Mesodermal cell (in vitro differentiated cells): ENCODE results near the gene UQCRFS1. TPM values are rescaled to one million over a fixed set of nuclear protein-coding genes. Genes with fewer than 3 reads are reported as not detected.
A peak's percentile ranks its signal among the peaks of the same experiment; 100 is the strongest.
"Not testable (repeated sequence)": the region's sequence is repeated elsewhere in the genome, so short reads cannot be mapped to it uniquely, and the experiment has no call there.

Experiments used
- H3K27ac ChIP-seq: 2 replicates; pipeline ENCODE4 v1.7.0; 2013; ENCODE audit warnings: mild to moderate bottlenecking, low read depth, low read length, moderate library complexity; ENCODE audit not compliant: severe bottlenecking
- H3K36me3 ChIP-seq: 2 replicates; pipeline ENCODE4 v1.7.1; 2013; ENCODE audit warnings: mild to moderate bottlenecking, low read length, moderate library complexity; ENCODE audit not compliant: control insufficient read depth, insufficient read depth
- H3K4me1 ChIP-seq: one replicate; pipeline ENCODE4 v1.7.1; 2013; ENCODE audit warnings: mild to moderate bottlenecking, low read length; ENCODE audit not compliant: insufficient read depth, control insufficient read depth, poor library complexity, severe bottlenecking
- H3K4me3 ChIP-seq: 2 replicates; pipeline ENCODE4 v1.7.0; 2013; ENCODE audit warnings: low read length, control low read depth, mild to moderate bottlenecking; ENCODE audit not compliant: insufficient read depth, poor library complexity, severe bottlenecking; ENCODE audit errors: extremely low read depth
- H3K9me3 ChIP-seq: 2 replicates; pipeline ENCODE4 v1.7.1; 2013; ENCODE audit warnings: mild to moderate bottlenecking, low read length, moderate library complexity; ENCODE audit not compliant: control insufficient read depth
- WGBS, 2 experiments: methylation state at CpG; one replicate each; pipeline ENCODE4 v1.1.5; 2013; ENCODE audit warnings: missing lambda C conversion rate in 2 of 2; ENCODE audit not compliant: insufficient coverage in 2 of 2; 5-methylcytosine and 5-hydroxymethylcytosine counted together
- polyA plus RNA-seq, 2 experiments: library from polyadenylated mRNA; stranded (reverse); fragments of 50-300 nt; gene quantifications; one replicate each; pipeline ENCODE4 v1.2.3, GENCODE V29; 2013

UQCRFS1 gene
- 44.3 TPM for polyA plus RNA-seq (2013, experiment 1 of 2)
- polyA plus RNA-seq (2013, experiment 2 of 2): 46.1 TPM

DNA sequence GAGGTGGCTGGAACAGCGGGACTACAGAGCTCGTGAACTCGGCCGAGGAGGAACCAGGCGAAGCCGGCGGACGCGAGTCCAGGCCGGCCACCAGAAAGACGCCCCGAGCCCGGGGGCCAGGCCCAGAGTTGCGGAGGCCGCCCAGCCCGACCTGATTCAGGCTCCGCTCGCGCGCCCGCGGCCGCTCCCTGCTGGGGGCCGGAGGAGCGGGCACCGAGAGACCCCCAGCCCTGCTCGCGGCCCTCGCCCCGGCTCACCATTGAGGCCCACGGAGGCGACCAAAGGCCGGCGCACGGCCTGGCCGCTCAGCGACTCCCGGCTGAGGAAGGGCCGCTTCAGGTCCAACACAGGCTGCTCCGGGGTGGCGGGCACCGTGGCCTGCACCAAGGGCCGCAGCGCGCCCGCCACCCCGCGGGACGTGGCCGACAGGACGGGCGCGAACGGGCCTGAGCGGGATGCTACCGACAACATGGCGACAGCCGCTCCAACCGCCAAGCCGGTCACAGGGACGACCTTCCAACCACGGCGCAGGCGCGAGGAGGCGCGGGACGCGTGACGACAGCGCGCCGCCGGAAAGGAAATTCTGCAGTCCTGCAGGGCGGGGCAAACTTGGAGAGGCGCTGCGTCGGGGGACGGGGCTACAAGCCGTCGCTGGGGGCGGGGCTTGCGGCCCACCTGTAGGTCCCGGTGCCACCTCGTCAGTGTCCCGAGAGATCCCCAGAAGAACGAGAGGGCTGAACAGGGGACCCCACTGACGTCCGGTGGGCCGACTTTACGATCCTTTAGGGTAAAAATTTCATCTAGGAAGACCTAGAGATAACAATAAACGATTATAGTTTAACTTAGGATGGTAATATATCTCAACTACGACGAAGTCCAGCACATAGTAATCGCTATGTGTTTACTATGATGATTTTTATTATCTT, at the start of gene UQCRFS1:
UQCRFS1 (minus strand) TSS at position 504 of the 926 bp plus-strand sequence; CDS start at position 471, 33 bp downstream.
- Histone ChIP-seq H3K9me3 (peaks cover 5% of the 10 kb centered on the region), H3K36me3 (peaks cover 6% of the 10 kb centered on the region), H3K4me1 (no peaks in the 10 kb centered on the region), H3K27ac (peak within 1 kb of the TSS; percentile 91), H3K4me3 (peak within 1 kb of the TSS; percentile 89)
- 0 to 1% methylated on average over 52 to 56 of the region's 95 CpGs for WGBS, 2 experiments

- WGBS, 2 experiments: no CpG with 5 or more reads among the region's 2 CpGs
Measured at GRCh38 chr19:29262085-29262484, 49.1 kb upstream of the UQCRFS1 start.

DNA sequence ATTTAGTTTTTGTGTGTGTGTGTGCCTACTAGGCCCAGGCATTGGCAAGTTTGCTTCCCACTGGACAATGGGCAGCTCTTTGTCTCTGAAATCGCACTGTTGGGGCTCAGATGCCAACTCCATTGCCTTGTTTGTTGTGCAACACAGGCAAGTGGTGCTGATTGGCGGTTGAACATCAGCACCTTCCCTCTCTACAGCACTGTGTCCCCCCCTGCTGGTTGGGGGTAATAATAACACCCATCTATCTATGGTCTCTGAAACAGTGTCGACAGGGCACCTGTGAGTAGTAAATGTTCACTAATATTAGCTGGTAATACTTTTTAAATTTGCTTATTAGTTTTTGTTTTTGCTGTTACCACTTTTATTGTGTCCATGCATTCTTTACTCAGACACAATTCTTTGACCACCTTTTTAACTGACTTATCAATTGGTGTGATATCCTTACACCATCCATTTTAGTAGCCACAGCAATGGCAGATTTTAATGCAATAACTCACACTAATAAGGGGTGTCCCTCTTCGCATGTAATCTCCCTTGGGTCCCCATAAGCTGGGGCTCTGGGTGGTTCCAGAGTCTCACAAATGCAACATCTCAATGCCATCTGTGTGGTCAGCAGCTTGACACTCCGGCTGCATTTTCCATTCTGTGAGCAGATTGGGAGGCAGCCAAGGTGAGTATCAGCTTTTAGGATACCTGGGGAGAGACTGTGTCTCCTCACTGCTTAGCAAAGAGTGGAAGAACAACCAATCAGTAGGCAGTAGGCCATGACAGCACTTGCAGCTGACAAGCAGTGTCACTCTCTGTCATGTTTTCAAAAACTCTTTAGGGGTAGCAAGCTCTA, 47.7 kb upstream of the UQCRFS1 start:
- WGBS, 2 experiments: 63 to 87% methylated on average over 2 to 3 of the region's 5 CpGs
- H3K4me3 ChIP-seq: no peak overlapping the region
- H3K9me3 ChIP-seq: no peaks in the 10 kb centered on the region
- H3K4me1 ChIP-seq: no peaks in the 10 kb centered on the region
- no peak overlapping the region for H3K27ac ChIP-seq
- no peaks in the 10 kb centered on the region for H3K36me3 ChIP-seq

More at GRCh38 chr19:29262085-29262484, 49.1 kb upstream of the UQCRFS1 start:
- Histone ChIP-seq H3K36me3 (no peaks in the 10 kb centered on the region), H3K4me1 (no peaks in the 10 kb centered on the region), H3K4me3 (no peak overlapping the region), H3K9me3 (no peaks in the 10 kb centered on the region), H3K27ac (no peak overlapping the region)

DNA sequence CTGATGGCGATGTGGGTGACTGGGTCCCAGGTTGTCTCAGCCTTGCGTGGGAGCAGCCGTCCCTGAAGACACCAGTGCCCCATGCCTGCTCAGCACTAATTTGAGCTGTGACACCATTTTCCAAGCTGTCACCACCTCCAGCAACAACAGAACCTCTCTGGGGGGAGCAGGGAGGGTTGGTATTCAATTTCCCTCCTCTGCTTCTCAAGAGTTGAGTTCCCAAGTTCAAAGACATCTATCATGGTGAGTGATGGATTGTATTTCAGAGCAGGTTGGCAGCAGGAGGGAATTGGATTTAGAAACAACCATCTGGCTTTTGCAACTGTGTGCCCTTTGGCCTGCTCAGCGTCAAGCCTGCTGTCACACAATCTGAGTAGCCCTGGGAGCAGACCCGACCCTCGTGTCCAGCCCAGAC, 46.9 kb upstream of the UQCRFS1 start:
- H3K9me3 ChIP-seq: no peaks in the 10 kb centered on the region
- H3K4me3 ChIP-seq: no peak overlapping the region
- H3K4me1 ChIP-seq: no peaks in the 10 kb centered on the region
- 55 to 84% methylated on average over 3 to 4 of the region's 6 CpGs for WGBS, 2 experiments
- no peak overlapping the region for H3K27ac ChIP-seq
- H3K36me3 ChIP-seq: no peaks in the 10 kb centered on the region

DNA sequence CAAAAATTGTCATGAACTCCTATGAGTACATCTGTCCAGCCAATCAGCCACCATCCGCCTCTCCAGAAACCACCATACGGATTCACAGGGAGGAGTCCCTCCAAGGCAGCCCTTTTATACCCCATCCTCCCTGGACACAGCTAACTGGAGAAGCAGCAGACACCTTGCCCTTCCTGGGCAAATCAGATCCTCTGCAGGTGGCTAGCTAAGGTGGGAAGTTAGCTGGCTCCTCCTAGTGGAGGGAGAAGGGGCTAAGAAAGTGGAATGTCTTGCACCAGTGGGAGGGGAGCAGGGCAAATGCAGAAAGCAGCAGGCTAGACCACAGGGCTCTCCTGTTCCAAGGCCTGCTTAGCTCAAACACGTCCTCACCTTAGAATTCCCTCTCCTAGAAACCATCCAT, 46.2 kb upstream of the UQCRFS1 start:
- WGBS, 2 experiments: 100% methylated on average over 1 of the region's 3 CpGs
- no peaks in the 10 kb centered on the region for H3K9me3 ChIP-seq
- no peak overlapping the region for H3K27ac ChIP-seq
- no peak overlapping the region for H3K4me3 ChIP-seq
- H3K36me3 ChIP-seq: no peaks in the 10 kb centered on the region
- no peaks in the 10 kb centered on the region for H3K4me1 ChIP-seq

- WGBS, 2 experiments: 83 to 100% methylated on average over 1 of the region's 2 CpGs
- Histone ChIP-seq H3K4me3 (no peak overlapping the region), H3K4me1 (no peaks in the 10 kb centered on the region)
Measured at GRCh38 chr19:29256516-29256915, 43.6 kb upstream of the UQCRFS1 start.

DNA sequence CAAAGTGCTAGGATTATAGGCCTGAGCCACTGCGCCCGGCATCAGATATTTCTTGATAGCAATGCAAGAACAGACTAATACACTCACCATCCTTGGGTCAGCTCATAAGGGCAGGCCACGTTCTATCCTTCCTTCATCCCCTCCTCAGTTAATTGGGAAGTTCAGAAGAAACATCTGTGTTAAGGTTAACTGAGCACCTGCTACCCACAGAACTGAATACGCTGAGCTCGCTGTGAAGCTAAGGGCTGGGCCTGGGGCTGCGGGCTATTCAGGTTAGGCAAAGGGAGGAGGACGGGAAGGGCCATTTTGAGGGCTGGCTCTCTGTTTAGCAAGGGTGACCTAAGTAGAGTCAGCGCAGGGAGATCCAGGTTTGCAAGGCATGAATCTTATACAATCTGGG, 43.0 kb upstream of the UQCRFS1 start:
- no peak overlapping the region for H3K4me3 ChIP-seq
- no peaks in the 10 kb centered on the region for H3K36me3 ChIP-seq
- WGBS, 2 experiments: 82 to 89% methylated on average over 4 to 7 of the region's 8 CpGs
- H3K9me3 ChIP-seq: no peaks in the 10 kb centered on the region
- H3K27ac ChIP-seq: no peak overlapping the region
- no peaks in the 10 kb centered on the region for H3K4me1 ChIP-seq

More at GRCh38 chr19:29256516-29256915, 43.6 kb upstream of the UQCRFS1 start:
- Histone ChIP-seq H3K36me3 (no peaks in the 10 kb centered on the region), H3K27ac (no peak overlapping the region), H3K9me3 (no peaks in the 10 kb centered on the region)

- Histone ChIP-seq H3K36me3 (no peaks in the 10 kb centered on the region), H3K4me1 (no peaks in the 10 kb centered on the region), H3K9me3 (no peaks in the 10 kb centered on the region), H3K4me3 (no peak overlapping the region), H3K27ac (no peak overlapping the region)
- 82 to 87% methylated on average over 4 to 9 of the region's 9 CpGs for WGBS, 2 experiments
Measured at GRCh38 chr19:29255006-29255405, 42.1 kb upstream of the UQCRFS1 start.

DNA sequence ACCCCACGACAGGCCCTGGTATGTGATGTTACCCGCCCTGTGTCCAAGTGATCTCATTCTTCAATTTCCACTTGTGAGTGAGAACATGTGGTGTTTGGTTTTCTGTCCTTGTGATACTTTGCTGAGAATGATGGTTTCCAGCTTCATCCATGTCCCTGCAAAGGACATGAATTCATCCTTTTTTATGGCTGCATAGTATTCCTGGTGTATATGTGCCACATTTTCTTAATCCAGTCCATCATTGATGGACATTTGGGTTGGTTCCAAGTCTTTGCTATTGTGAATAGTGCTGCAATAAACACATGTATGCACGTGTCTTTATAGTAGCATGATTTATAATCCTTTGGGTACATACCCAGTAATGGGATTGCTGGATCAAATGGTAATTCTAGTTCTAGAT, 36.8 kb upstream of the UQCRFS1 start:
- H3K9me3 ChIP-seq, H3K36me3 ChIP-seq: not testable (repeated sequence)
- WGBS, 2 experiments: 100% methylated on average over 1 of the region's 3 CpGs; no CpG with 5 or more reads in 1 of the 2 experiments

GRCh38 chr19:29248332-29248844, 35.4 kb upstream of the UQCRFS1 start:
- Histone ChIP-seq H3K4me1 (no peaks in the 10 kb centered on the region), H3K27ac (no peak overlapping the region), H3K4me3 (no peak overlapping the region), H3K36me3 (no peaks in the 10 kb centered on the region), H3K9me3 (no peaks in the 10 kb centered on the region)
- 77 to 78% methylated on average over 4 to 7 of the region's 9 CpGs for WGBS, 2 experiments

More for the DNA sequence above, 36.8 kb upstream of the UQCRFS1 start:
- not testable (repeated sequence) for H3K27ac ChIP-seq, H3K4me1 ChIP-seq, H3K4me3 ChIP-seq
